Measurements from ENCODE around the gene SH3TC1. TPM values are rescaled to one million over a fixed set of nuclear protein-coding genes. Genes with fewer than 3 reads are reported as not detected.
A peak's percentile ranks its signal among the peaks of the same experiment; 100 is the strongest.

Gene SH3TC1
- total and polyA plus RNA-seq, 4 donors, result 6.5 to 34.6 (median 25.8) TPM

DNA sequence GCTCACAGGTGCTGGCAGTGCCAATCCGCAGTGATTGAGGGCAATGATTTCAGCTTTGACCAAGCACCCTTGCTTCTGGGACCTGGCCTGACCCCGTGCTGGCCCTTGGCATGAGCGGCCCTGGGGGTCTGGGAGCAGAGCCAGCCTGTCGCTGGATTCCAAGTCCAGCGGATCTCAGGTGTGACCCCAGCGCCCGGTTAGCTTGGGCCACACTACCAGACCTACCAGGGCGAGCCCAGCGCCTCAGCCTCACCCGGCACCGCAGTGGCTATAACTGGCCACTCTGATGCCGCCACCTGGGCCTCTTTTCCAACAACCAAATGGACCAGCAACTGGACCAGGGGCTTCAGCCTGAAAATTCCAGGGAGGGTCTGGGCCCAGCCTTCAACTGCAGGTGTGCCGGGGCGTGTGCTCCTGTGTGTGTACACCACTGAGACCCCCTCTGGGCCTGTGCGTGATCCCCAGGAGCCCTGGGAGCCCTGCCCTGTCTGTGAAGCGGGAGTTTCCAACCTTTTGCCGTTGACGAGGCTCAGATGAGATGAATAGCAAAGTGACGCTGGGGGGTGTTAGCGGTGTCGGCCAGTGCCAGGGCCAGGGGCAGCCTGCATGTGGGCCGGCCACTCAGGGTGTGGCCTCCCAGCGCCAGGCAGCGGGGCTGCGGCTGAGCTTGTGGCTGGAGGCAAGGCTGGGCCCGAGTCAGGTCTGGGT is 658 bp downstream of the SH3TC1 start:
- peak overlapping the region; percentile 72 to 81 (median 77) for H3K4me3 ChIP-seq (ENCODE audit: low read depth in 1 of 3, low read length in 3 of 3)
- TF ChIP-seq ZBTB33 (IDR thresholded peaks at IDR 0.05) (no peak), HNF4A (conservative IDR thresholded peaks at IDR 0.05) (peak in 1 of 2 donors; percentile 20), RXRA (IDR thresholded peaks at IDR 0.05) (peak in 1 of 2 donors; percentile 53)
- H3K9ac ChIP-seq (ENCODE audit: low read depth in 1 of 2, low read length in 2 of 2), result peak overlapping the region; percentile 74 to 87
- no peaks in the 10 kb centered on the region for H3K27me3 ChIP-seq (ENCODE audit: control insufficient read depth in 4 of 4, insufficient read depth in 4 of 4, low read length in 3 of 4)
- peaks cover 28 to 57% (median 42%) of the 10 kb centered on the region in 4 donors for H3K4me1 ChIP-seq (ENCODE audit: control insufficient read depth in 4 of 4, insufficient read depth in 4 of 4, low read length in 3 of 4)
- 9% methylated on average over 26 of the region's 26 CpGs for WGBS
- DNase-seq (ENCODE audit: low spot score), result no peak
- peak overlapping the region; percentile 88 to 99 for H3K27ac ChIP-seq (ENCODE audit: low read depth in 1 of 2, low read length in 2 of 2)
- H3K9me3 ChIP-seq (ENCODE audit: control insufficient read depth in 4 of 4, low read length in 3 of 4), result no peaks in the 10 kb centered on the region
- H3K36me3 ChIP-seq (ENCODE audit: control insufficient read depth in 4 of 4, insufficient read depth in 3 of 4, low read depth in 1 of 4, low read length in 3 of 4), result peaks cover 0 to under 1% (median 0%) of the 10 kb centered on the region in 4 donors

GRCh38 chr4:8200302-8200975 is 1.3 kb downstream of the SH3TC1 start:
- Histone ChIP-seq H3K27ac (ENCODE audit: low read depth in 1 of 2, low read length in 2 of 2) (peak overlapping the region; percentile 88 to 99), H3K9me3 (ENCODE audit: control insufficient read depth in 4 of 4, low read length in 3 of 4) (no peaks in the 10 kb centered on the region), H3K36me3 (ENCODE audit: control insufficient read depth in 4 of 4, insufficient read depth in 3 of 4, low read depth in 1 of 4, low read length in 3 of 4) (peaks cover 0 to 2% (median 0%) of the 10 kb centered on the region in 4 donors), H3K4me3 (ENCODE audit: low read depth in 1 of 3, low read length in 3 of 3) (peak overlapping the region; percentile 72 to 81 (median 77)), H3K9ac (ENCODE audit: low read depth in 1 of 2, low read length in 2 of 2) (peak overlapping the region; percentile 2 to 74), H3K27me3 (ENCODE audit: control insufficient read depth in 4 of 4, insufficient read depth in 4 of 4, low read length in 3 of 4) (no peaks in the 10 kb centered on the region), H3K4me1 (ENCODE audit: control insufficient read depth in 4 of 4, insufficient read depth in 4 of 4, low read length in 3 of 4) (peaks cover 28 to 57% (median 42%) of the 10 kb centered on the region in 4 donors)
- DNase-seq (ENCODE audit: low spot score), result no peak
- no peak for TF ChIP-seq CTCF (IDR thresholded peaks at IDR 0.05; ENCODE audit: low read depth, low read length, missing input control)
- TF ChIP-seq RXRA (IDR thresholded peaks at IDR 0.05), result peak; percentile 21 to 53
- 47% methylated on average over 30 of the region's 30 CpGs for WGBS

DNA sequence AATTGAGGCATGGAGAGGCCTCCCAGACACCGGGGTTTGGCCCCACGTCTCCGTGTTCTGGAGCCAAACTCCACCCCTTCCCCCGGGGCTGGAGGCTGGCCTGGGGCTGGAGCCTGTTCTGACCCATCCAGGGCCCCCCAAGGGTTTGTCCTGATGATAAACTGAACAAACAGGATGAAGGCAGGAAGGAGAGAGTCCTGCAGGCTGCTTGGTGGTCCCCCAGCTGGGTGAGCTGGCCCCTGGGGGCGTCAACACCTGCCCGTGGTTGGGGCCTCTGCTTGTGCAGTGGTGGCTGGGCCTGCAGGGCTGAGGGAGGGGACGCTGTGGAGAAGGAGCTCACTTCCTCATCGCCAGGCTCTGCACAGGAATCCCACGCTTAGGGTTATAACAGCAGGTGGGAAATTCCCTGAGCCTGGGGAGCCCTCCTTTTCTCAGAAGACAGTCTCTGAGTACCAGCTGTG is 2.3 kb downstream of the SH3TC1 start:
- TF ChIP-seq ATF3 (IDR thresholded peaks at IDR 0.05), result no peak
- no peak for TF ChIP-seq FOXA1 (IDR thresholded peaks at IDR 0.05)
- TF ChIP-seq YY1 (IDR thresholded peaks at IDR 0.05), result no peak
- no peak for TF ChIP-seq CTCF (IDR thresholded peaks at IDR 0.05; ENCODE audit: low read depth, low read length, missing input control)
- TF ChIP-seq EGR1 (IDR thresholded peaks at IDR 0.05; ENCODE audit: low read depth in 2 of 2), result no peak
- Histone ChIP-seq H3K36me3 (ENCODE audit: control insufficient read depth in 4 of 4, insufficient read depth in 3 of 4, low read depth in 1 of 4, low read length in 3 of 4) (peaks cover under 1 to 4% (median 3%) of the 10 kb centered on the region in 4 donors), H3K9ac (ENCODE audit: low read depth in 1 of 2, low read length in 2 of 2) (no peak overlapping the region), H3K27ac (ENCODE audit: low read depth in 1 of 2, low read length in 2 of 2) (peak overlapping the region in 1 of 2 donors; percentile 88), H3K9me3 (ENCODE audit: control insufficient read depth in 4 of 4, low read length in 3 of 4) (no peaks in the 10 kb centered on the region), H3K4me3 (ENCODE audit: low read depth in 1 of 3, low read length in 3 of 3) (peak overlapping the region; percentile 12 to 77 (median 20)), H3K27me3 (ENCODE audit: control insufficient read depth in 4 of 4, insufficient read depth in 4 of 4, low read length in 3 of 4) (no peaks in the 10 kb centered on the region), H3K4me1 (ENCODE audit: control insufficient read depth in 4 of 4, insufficient read depth in 4 of 4, low read length in 3 of 4) (peaks cover 28 to 57% (median 42%) of the 10 kb centered on the region in 4 donors)
- WGBS, result 46% methylated on average over 9 of the region's 9 CpGs
- no peak for DNase-seq (ENCODE audit: low spot score)
